Body of pancreas (tissue), 4 donors: Measurements from ENCODE around the gene UNC45B.

Source experiments
- CTCF ChIP-seq, 7 experiments: fragments of 450-650 bp in 4 of 7; fragments of 200-600 bp in 3 of 7; sonication (generic) in 3 of 7; IDR thresholded peaks; one replicate each; pipeline ENCODE4 v1.5.1; 2016 to 2019; ENCODE audit warnings: antibody characterized with exemption in 7 of 7
- POLR2A ChIP-seq, 3 donors: fragments of 450-650 bp; IDR thresholded peaks; one replicate each; pipeline ENCODE4 v1.6.1; 2016; ENCODE audit warnings: antibody characterized with exemption in 3 of 3, mild to moderate bottlenecking in 2 of 3

GRCh38 chr17:35166526-35166925, 18.9 kb downstream of the UNC45B start:
- TF ChIP-seq CTCF (IDR thresholded peaks at IDR 0.05) (no peak), POLR2A (IDR thresholded peaks at IDR 0.05) (no peak)
